ENCODE data around the gene APBB1. TPM values are rescaled to one million over a fixed set of nuclear protein-coding genes. Genes with fewer than 3 reads are reported as not detected.

APBB1 gene
- total RNA-seq, 6 donors from 2014 or later: 30.4 to 66.8 (median 40.0) TPM

- DNase-seq (no peak), ATAC-seq (ENCODE audit: low FRiP score in 2 of 2) (no peak)
- H3K9me3 ChIP-seq: no peaks in the 10 kb centered on the region
- no peak overlapping the region for H3K4me3 ChIP-seq
- H3K36me3 ChIP-seq: peaks cover 0 to 52% (median 20%) of the 10 kb centered on the region in 4 donors
- TF ChIP-seq CTCF (IDR thresholded peaks at IDR 0.05) (no peak), EP300 (IDR thresholded peaks at IDR 0.05) (no peak), POLR2AphosphoS5 (IDR thresholded peaks at IDR 0.05) (no peak), POLR2A (IDR thresholded peaks at IDR 0.05) (no peak)
- H3K27me3 ChIP-seq: no peaks in the 10 kb centered on the region
- WGBS, 2 donors: 94 to 96% methylated on average over 6 of the region's 6 CpGs
- H3K4me1 ChIP-seq: peaks cover 0 to 6% (median 0%) of the 10 kb centered on the region in 4 donors
- H3K27ac ChIP-seq: no peak overlapping the region
Observed at GRCh38 chr11:6405846-6406245, 13.0 kb downstream of the APBB1 start.

GRCh38 chr11:6405052-6405667, 13.7 kb downstream of the APBB1 start:
- no peaks in the 10 kb centered on the region for H3K27me3 ChIP-seq
- TF ChIP-seq POLR2A (IDR thresholded peaks at IDR 0.05) (no peak), CTCF (IDR thresholded peaks at IDR 0.05) (no peak), EP300 (IDR thresholded peaks at IDR 0.05) (no peak), POLR2AphosphoS5 (IDR thresholded peaks at IDR 0.05) (no peak)
- DNase-seq: peak in 1 of 2 donors; percentile 65
- ATAC-seq (ENCODE audit: low FRiP score in 2 of 2): peak in 1 of 2 donors; percentile 21
- WGBS, 2 donors: 85% methylated on average over 6 to 13 of the region's 13 CpGs
- H3K4me1 ChIP-seq: peaks cover 0 to 6% (median 0%) of the 10 kb centered on the region in 4 donors
- no peaks in the 10 kb centered on the region for H3K9me3 ChIP-seq
- H3K27ac ChIP-seq: peak overlapping the region in 1 of 4 donors; percentile 13
- H3K4me3 ChIP-seq: no peak overlapping the region
- H3K36me3 ChIP-seq: peaks cover 0 to 52% (median 18%) of the 10 kb centered on the region in 4 donors

GRCh38 chr11:6404342-6405051, 14.4 kb downstream of the APBB1 start:
- Histone ChIP-seq H3K27me3 (no peaks in the 10 kb centered on the region), H3K4me3 (no peak overlapping the region), H3K36me3 (peaks cover 0 to 45% (median 13%) of the 10 kb centered on the region in 4 donors), H3K27ac (peak overlapping the region in 1 of 4 donors; percentile 13), H3K4me1 (peaks cover 0 to 6% (median 0%) of the 10 kb centered on the region in 4 donors), H3K9me3 (no peaks in the 10 kb centered on the region)
- TF ChIP-seq EP300 (IDR thresholded peaks at IDR 0.05): no peak
- 85% methylated on average over 14 to 16 of the region's 16 CpGs for WGBS, 2 donors
- ATAC-seq (ENCODE audit: low FRiP score in 2 of 2) (no peak), DNase-seq (peak in 1 of 2 donors; percentile 41)

GRCh38 chr11:6403539-6403938, 15.4 kb downstream of the APBB1 start:
- Histone ChIP-seq H3K27me3 (no peaks in the 10 kb centered on the region), H3K9me3 (no peaks in the 10 kb centered on the region), H3K4me3 (no peak overlapping the region), H3K27ac (peak overlapping the region in 2 of 4 donors; percentile 22 to 35), H3K36me3 (peaks cover 0 to 38% (median 9%) of the 10 kb centered on the region in 4 donors), H3K4me1 (peaks cover 0 to 6% (median 0%) of the 10 kb centered on the region in 4 donors)
- 95% methylated on average over 8 of the region's 8 CpGs; no CpG with 5 or more reads in 1 of the 2 donors for WGBS, 2 donors
- ATAC-seq (ENCODE audit: low FRiP score in 2 of 2): no peak
- TF ChIP-seq CTCF (IDR thresholded peaks at IDR 0.05) (no peak), POLR2A (IDR thresholded peaks at IDR 0.05) (no peak), POLR2AphosphoS5 (IDR thresholded peaks at IDR 0.05) (no peak), EP300 (IDR thresholded peaks at IDR 0.05) (no peak)
- DNase-seq: peak in 1 of 2 donors; percentile 78

- peak overlapping the region in 1 of 4 donors; percentile 58 for H3K27ac ChIP-seq
- DNase-seq (peak in 1 of 2 donors; percentile 25), ATAC-seq (ENCODE audit: low FRiP score in 2 of 2) (no peak)
- H3K4me3 ChIP-seq: peak overlapping the region in 1 of 4 donors; percentile 15
- H3K27me3 ChIP-seq: no peaks in the 10 kb centered on the region
- peaks cover 0 to 38% (median 9%) of the 10 kb centered on the region in 4 donors for H3K36me3 ChIP-seq
- H3K9me3 ChIP-seq: no peaks in the 10 kb centered on the region
- no peak for TF ChIP-seq POLR2A (IDR thresholded peaks at IDR 0.05)
- TF ChIP-seq EP300 (IDR thresholded peaks at IDR 0.05): no peak
- no peak for TF ChIP-seq POLR2AphosphoS5 (IDR thresholded peaks at IDR 0.05)
- TF ChIP-seq CTCF (IDR thresholded peaks at IDR 0.05): no peak
- peaks cover 0 to 6% (median 0%) of the 10 kb centered on the region in 4 donors for H3K4me1 ChIP-seq
- WGBS, 2 donors: 61 to 73% methylated on average over 7 of the region's 7 CpGs
Observed at GRCh38 chr11:6402561-6402981, 16.3 kb downstream of the APBB1 start.
